NT2/D1 (cell line): ENCODE data around the gene SLC44A5.
"Not testable (repeated sequence)": the region's sequence is repeated elsewhere in the genome, so short reads cannot be mapped to it uniquely, and the experiment has no call there.

ENCODE experiments used
- DNase-seq: peaks from one replicate; pipeline ENCODE4 v3.0.0-alpha.2; 2011; ENCODE audit warnings: low read depth, low spot score
- H3K27me3 ChIP-seq: 2 replicates; pipeline ENCODE4 v1.6.0; 2011; ENCODE audit warnings: mild to moderate bottlenecking; ENCODE audit not compliant: insufficient read length, insufficient read depth
- H3K36me3 ChIP-seq: 2 replicates; pipeline ENCODE4 v1.6.1; 2011; ENCODE audit warnings: mild to moderate bottlenecking, low read length, mixed read lengths; ENCODE audit not compliant: insufficient read depth, insufficient read length
- H3K4me1 ChIP-seq: 2 replicates; pipeline ENCODE4 v1.5.1; 2011; ENCODE audit not compliant: insufficient read depth, insufficient read length
- H3K4me3 ChIP-seq: 2 replicates; pipeline ENCODE4 v1.5.1; 2011; ENCODE audit warnings: low read depth; ENCODE audit not compliant: insufficient read length
- H3K9ac ChIP-seq: 2 replicates; pipeline ENCODE4 v1.6.0; 2011; ENCODE audit warnings: low read depth; ENCODE audit not compliant: insufficient read length
- H3K9me3 ChIP-seq: 2 replicates; pipeline ENCODE4 v1.5.1; 2011; ENCODE audit warnings: mild to moderate bottlenecking, low read length; ENCODE audit not compliant: insufficient read depth
- SUZ12 ChIP-seq: IDR thresholded peaks from 2 replicates; pipeline ENCODE4 v1.6.1; 2011; ENCODE audit not compliant: insufficient read length, insufficient read depth; ENCODE audit errors: extremely low read depth
- YY1 ChIP-seq: IDR thresholded peaks from 2 replicates; pipeline ENCODE4 v1.6.1; 2011; ENCODE audit not compliant: insufficient read length, insufficient read depth
- ZNF274 ChIP-seq: IDR thresholded peaks from 2 replicates; pipeline ENCODE4 v1.6.1; 2011; ENCODE audit warnings: mild to moderate bottlenecking, low read depth, low read length

The SLC44A5 gene

GRCh38 chr1:75198163-75198562 is 412.8 kb downstream of the SLC44A5 start:
- Histone ChIP-seq H3K4me3 (no peak overlapping the region), H3K36me3 (no peaks in the 10 kb centered on the region), H3K27me3 (no peaks in the 10 kb centered on the region), H3K9me3 (no peaks in the 10 kb centered on the region), H3K9ac (no peak overlapping the region), H3K4me1 (no peaks in the 10 kb centered on the region)
- no peak for TF ChIP-seq YY1
- no peak for TF ChIP-seq SUZ12
- no peak for TF ChIP-seq ZNF274
- no peak for DNase-seq

- no peak overlapping the region for H3K4me3 ChIP-seq
- TF ChIP-seq YY1 (no peak), SUZ12 (no peak), ZNF274 (no peak)
- H3K9me3 ChIP-seq: no peaks in the 10 kb centered on the region
These were observed 422.0 kb downstream of the SLC44A5 start for GRCh38 chr1:75188892-75189291.

GRCh38 chr1:75181214-75181955 is 429.5 kb downstream of the SLC44A5 start:
- DNase-seq, H3K36me3 ChIP-seq, H3K4me1 ChIP-seq, H3K9ac ChIP-seq, H3K4me3 ChIP-seq, H3K27me3 ChIP-seq: not testable (repeated sequence)
- H3K9me3 ChIP-seq: peaks cover 10% of the 10 kb centered on the region; the same call in 1 of the 2 replicates

More at GRCh38 chr1:75188892-75189291, 422.0 kb downstream of the SLC44A5 start:
- H3K4me1 ChIP-seq: no peaks in the 10 kb centered on the region
- DNase-seq: no peak
- no peaks in the 10 kb centered on the region for H3K27me3 ChIP-seq
- H3K36me3 ChIP-seq: no peaks in the 10 kb centered on the region
- no peak overlapping the region for H3K9ac ChIP-seq

- DNase-seq: no peak
These were observed 436.7 kb downstream of the SLC44A5 start for GRCh38 chr1:75174031-75174760.

GRCh38 chr1:75172556-75172955 is 438.4 kb downstream of the SLC44A5 start:
- H3K4me1 ChIP-seq: no peaks in the 10 kb centered on the region
- TF ChIP-seq SUZ12 (no peak), ZNF274 (no peak), YY1 (no peak)
- no peak overlapping the region for H3K4me3 ChIP-seq
- DNase-seq: no peak
- no peak overlapping the region for H3K9ac ChIP-seq
- no peaks in the 10 kb centered on the region for H3K9me3 ChIP-seq
- H3K36me3 ChIP-seq: no peaks in the 10 kb centered on the region
- H3K27me3 ChIP-seq: no peaks in the 10 kb centered on the region

More at GRCh38 chr1:75174031-75174760, 436.7 kb downstream of the SLC44A5 start:
- TF ChIP-seq SUZ12 (no peak), ZNF274 (no peak), YY1 (no peak)
- Histone ChIP-seq H3K36me3 (no peaks in the 10 kb centered on the region), H3K9me3 (no peaks in the 10 kb centered on the region), H3K27me3 (no peaks in the 10 kb centered on the region), H3K4me1 (no peaks in the 10 kb centered on the region), H3K4me3 (no peak overlapping the region), H3K9ac (no peak overlapping the region)

- TF ChIP-seq ZNF274 (no peak), SUZ12 (no peak), YY1 (no peak)
- no peaks in the 10 kb centered on the region for H3K27me3 ChIP-seq
- no peaks in the 10 kb centered on the region for H3K36me3 ChIP-seq
- no peaks in the 10 kb centered on the region for H3K4me1 ChIP-seq
- no peak for DNase-seq
- H3K9ac ChIP-seq: no peak overlapping the region
- no peak overlapping the region for H3K4me3 ChIP-seq
- H3K9me3 ChIP-seq: no peaks in the 10 kb centered on the region
These were observed 439.0 kb downstream of the SLC44A5 start for GRCh38 chr1:75171876-75172275.

- Histone ChIP-seq H3K9me3 (no peaks in the 10 kb centered on the region), H3K9ac (no peak overlapping the region), H3K36me3 (no peaks in the 10 kb centered on the region), H3K27me3 (no peaks in the 10 kb centered on the region), H3K4me1 (no peaks in the 10 kb centered on the region), H3K4me3 (no peak overlapping the region)
- TF ChIP-seq SUZ12 (no peak), YY1 (no peak), ZNF274 (no peak)
- DNase-seq: no peak
These were observed 439.9 kb downstream of the SLC44A5 start for GRCh38 chr1:75170981-75171380.
